ENCODE results near the gene CYP27C1. TPM values are rescaled to one million over a fixed set of nuclear protein-coding genes. Genes with fewer than 3 reads are reported as not detected.

CYP27C1 gene
- total and polyA plus RNA-seq, 2 of the 13 experiments (the other 11 are each of a cell fraction or from before 2014, with no cell fraction given): not detected

- Histone ChIP-seq H3K9me3 (ENCODE audit: low read length) (peaks cover 9% of the 10 kb centered on the region), H3K79me2 (ENCODE audit: insufficient read depth, low read length) (no peaks in the 10 kb centered on the region), H4K20me1 (ENCODE audit: insufficient read depth, low read length) (no peaks in the 10 kb centered on the region), H3K27ac (ENCODE audit: extremely low read length, insufficient read depth, low read length) (no peak overlapping the region), H3K9ac (ENCODE audit: insufficient read depth, low read depth, low read length) (no peak overlapping the region), H2AFZ (ENCODE audit: low read length) (no peak overlapping the region), H3K27me3 (ENCODE audit: control insufficient read depth in 1 of 2, insufficient read depth in 2 of 2, low read length in 2 of 2) (peaks cover 0 to 23% of the 10 kb centered on the region in 2 experiments; a peak in 2 of 5 replicates), H3K4me2 (ENCODE audit: low read depth, low read length) (no peak overlapping the region), H3K36me3 (replicated peaks in 1 of 2; ENCODE audit: control insufficient read depth in 1 of 2, insufficient read depth in 2 of 2, low read length in 2 of 2) (no peaks in the 10 kb centered on the region), H3K4me1 (ENCODE audit: insufficient read depth, low read length) (no peaks in the 10 kb centered on the region), H3K4me3 (replicated peaks in 1 of 3; ENCODE audit: insufficient read depth in 1 of 3, low read depth in 2 of 3, low read length in 3 of 3) (no peak overlapping the region)
- CTCF ChIA-PET (ENCODE audit: low intra/inter-chr PET ratio, low total read pairs): no interaction called here
- POLR2A ChIA-PET: no interaction called here
- BruUV-seq (replicated peaks): no TSS peak
- WGBS (ENCODE audit: low lambda C conversion rate): 58% methylated on average over 7 of the region's 7 CpGs
- ATAC-seq: no peak
- no peak for FAIRE-seq
- in situ Hi-C loops (cut with HindIII; ENCODE audit: extremely low pct_ligation_motif_present, low pct_unique_long_range_greater_than_20kb): no loop called here
- intact Hi-C loops (cut with micrococcal nuclease; ENCODE audit: unreplicated experiment): no loop called here
- DNase-seq (ENCODE audit: low spot score): no peak
- TF ChIP-seq BORCS8-MEF2B (CRISPR knock-in tag; IDR thresholded peaks at IDR 0.05): no peak
- TF ChIP-seq NFIB (CRISPR knock-in tag; IDR thresholded peaks at IDR 0.05; ENCODE audit: borderline replicate concordance): no peak
- TF ChIP-seq FOXK1 (CRISPR knock-in tag; IDR thresholded peaks at IDR 0.05; ENCODE audit: borderline replicate concordance, low read depth): no peak
- TF ChIP-seq, protein P1, sequence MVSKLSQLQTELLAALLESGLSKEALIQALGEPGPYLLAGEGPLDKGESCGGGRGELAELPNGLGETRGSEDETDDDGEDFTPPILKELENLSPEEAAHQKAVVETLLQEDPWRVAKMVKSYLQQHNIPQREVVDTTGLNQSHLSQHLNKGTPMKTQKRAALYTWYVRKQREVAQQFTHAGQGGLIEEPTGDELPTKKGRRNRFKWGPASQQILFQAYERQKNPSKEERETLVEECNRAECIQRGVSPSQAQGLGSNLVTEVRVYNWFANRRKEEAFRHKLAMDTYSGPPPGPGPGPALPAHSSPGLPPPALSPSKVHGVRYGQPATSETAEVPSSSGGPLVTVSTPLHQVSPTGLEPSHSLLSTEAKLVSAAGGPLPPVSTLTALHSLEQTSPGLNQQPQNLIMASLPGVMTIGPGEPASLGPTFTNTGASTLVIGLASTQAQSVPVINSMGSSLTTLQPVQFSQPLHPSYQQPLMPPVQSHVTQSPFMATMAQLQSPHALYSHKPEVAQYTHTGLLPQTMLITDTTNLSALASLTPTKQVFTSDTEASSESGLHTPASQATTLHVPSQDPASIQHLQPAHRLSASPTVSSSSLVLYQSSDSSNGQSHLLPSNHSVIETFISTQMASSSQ (IDR thresholded peaks at IDR 0.05; ENCODE audit: low read depth): no peak
- TF ChIP-seq, protein P1 (CRISPR knock-in tag; IDR thresholded peaks at IDR 0.05; ENCODE audit: borderline replicate concordance): no peak
- TF ChIP-seq ZSCAN25 (CRISPR knock-in tag; IDR thresholded peaks at IDR 0.05): no peak
- no peak for TF ChIP-seq ZNF879 (CRISPR knock-in tag; IDR thresholded peaks at IDR 0.05)
- TF ChIP-seq RAD51 (IDR thresholded peaks at IDR 0.05; ENCODE audit: borderline replicate concordance): no peak
- no peak for TF ChIP-seq ZNF280B (CRISPR knock-in tag; IDR thresholded peaks at IDR 0.05; ENCODE audit: borderline replicate concordance)
- TF ChIP-seq ZNF878 (CRISPR knock-in tag; IDR thresholded peaks at IDR 0.05): no peak
- TF ChIP-seq NR1H2 (CRISPR knock-in tag; IDR thresholded peaks at IDR 0.05; ENCODE audit: borderline replicate concordance, low read depth): no peak
- TF ChIP-seq ZFY (CRISPR knock-in tag; IDR thresholded peaks at IDR 0.05): no peak
- no peak for TF ChIP-seq ZNF546 (CRISPR knock-in tag; conservative IDR thresholded peaks at IDR 0.05)
- no peak for TF ChIP-seq RNF2 (conservative IDR thresholded peaks at IDR 0.05; ENCODE audit: low read depth)
- TF ChIP-seq SMYD3 (CRISPR knock-in tag; IDR thresholded peaks at IDR 0.05): no peak
- TF ChIP-seq, protein P2, sequence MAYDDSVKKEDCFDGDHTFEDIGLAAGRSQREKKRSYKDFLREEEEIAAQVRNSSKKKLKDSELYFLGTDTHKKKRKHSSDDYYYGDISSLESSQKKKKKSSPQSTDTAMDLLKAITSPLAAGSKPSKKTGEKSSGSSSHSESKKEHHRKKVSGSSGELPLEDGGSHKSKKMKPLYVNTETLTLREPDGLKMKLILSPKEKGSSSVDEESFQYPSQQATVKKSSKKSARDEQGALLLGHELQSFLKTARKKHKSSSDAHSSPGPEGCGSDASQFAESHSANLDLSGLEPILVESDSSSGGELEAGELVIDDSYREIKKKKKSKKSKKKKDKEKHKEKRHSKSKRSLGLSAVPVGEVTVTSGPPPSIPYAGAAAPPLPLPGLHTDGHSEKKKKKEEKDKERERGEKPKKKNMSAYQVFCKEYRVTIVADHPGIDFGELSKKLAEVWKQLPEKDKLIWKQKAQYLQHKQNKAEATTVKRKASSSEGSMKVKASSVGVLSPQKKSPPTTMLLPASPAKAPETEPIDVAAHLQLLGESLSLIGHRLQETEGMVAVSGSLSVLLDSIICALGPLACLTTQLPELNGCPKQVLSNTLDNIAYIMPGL (CRISPR knock-in tag; IDR thresholded peaks at IDR 0.05; ENCODE audit: borderline replicate concordance in 1 of 2, low read depth in 1 of 2): no peak
- TF ChIP-seq ZNF780A (CRISPR knock-in tag; IDR thresholded peaks at IDR 0.05): no peak
- TF ChIP-seq ZNF101 (CRISPR knock-in tag; IDR thresholded peaks at IDR 0.05; ENCODE audit: borderline replicate concordance, low read depth): no peak
- TF ChIP-seq NPAS2 (CRISPR knock-in tag; IDR thresholded peaks at IDR 0.05; ENCODE audit: borderline replicate concordance): no peak
These were observed 65.0 kb downstream of the CYP27C1 start for GRCh38 chr2:127155028-127155581.

Measured in HepG2 (cell line).